AG10803 (cell line): Measurements from ENCODE around the gene EVI5.

Source experiments
- DNase-seq: peaks from one replicate; pipeline ENCODE4 v3.0.0; 2010; ENCODE audit warnings: low read depth
- H3K4me3 ChIP-seq: 2 replicates; pipeline ENCODE4 v1.5.1; 2011; ENCODE audit warnings: mild to moderate bottlenecking, low read length, control low read depth
- TF ChIP-seq, protein P1 (sequence below): conservative IDR thresholded peaks from 2 replicates; pipeline ENCODE4 v1.5.1; 2011; ENCODE audit warnings: mild to moderate bottlenecking, low read length, control low read depth, inconsistent platforms

EVI5 gene

DNA sequence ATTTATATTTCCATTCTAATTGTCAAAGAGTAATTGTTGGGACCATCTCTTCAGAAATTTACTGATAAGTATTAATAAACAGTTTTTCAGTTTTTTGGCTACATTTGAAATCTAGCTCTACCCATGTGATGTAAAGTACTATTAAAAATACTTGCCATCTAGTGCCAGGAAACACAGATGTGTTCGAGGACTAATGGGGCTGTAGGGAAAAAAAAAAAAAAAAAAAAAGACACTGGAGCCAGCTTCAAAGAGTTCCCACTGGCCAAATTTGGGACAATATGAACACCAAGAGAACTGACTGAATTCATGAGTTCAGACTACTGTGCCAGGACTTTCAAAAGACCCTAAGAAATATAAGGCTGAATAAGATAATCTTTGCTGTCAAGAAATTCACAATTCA lies 233.0 kb downstream of the EVI5 start:
- no peak for DNase-seq
- TF ChIP-seq, protein P1, sequence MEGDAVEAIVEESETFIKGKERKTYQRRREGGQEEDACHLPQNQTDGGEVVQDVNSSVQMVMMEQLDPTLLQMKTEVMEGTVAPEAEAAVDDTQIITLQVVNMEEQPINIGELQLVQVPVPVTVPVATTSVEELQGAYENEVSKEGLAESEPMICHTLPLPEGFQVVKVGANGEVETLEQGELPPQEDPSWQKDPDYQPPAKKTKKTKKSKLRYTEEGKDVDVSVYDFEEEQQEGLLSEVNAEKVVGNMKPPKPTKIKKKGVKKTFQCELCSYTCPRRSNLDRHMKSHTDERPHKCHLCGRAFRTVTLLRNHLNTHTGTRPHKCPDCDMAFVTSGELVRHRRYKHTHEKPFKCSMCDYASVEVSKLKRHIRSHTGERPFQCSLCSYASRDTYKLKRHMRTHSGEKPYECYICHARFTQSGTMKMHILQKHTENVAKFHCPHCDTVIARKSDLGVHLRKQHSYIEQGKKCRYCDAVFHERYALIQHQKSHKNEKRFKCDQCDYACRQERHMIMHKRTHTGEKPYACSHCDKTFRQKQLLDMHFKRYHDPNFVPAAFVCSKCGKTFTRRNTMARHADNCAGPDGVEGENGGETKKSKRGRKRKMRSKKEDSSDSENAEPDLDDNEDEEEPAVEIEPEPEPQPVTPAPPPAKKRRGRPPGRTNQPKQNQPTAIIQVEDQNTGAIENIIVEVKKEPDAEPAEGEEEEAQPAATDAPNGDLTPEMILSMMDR: no peak
- H3K4me3 ChIP-seq: no peak overlapping the region

- DNase-seq: no peak
- H3K4me3 ChIP-seq: no peak overlapping the region
- TF ChIP-seq, protein P1: no peak
Observed at GRCh38 chr1:92544756-92545165, 240.1 kb downstream of the EVI5 start.

GRCh38 chr1:92543131-92544055 lies 241.5 kb downstream of the EVI5 start:
- DNase-seq: no peak
- no peak overlapping the region for H3K4me3 ChIP-seq
- TF ChIP-seq, protein P1: no peak

DNA sequence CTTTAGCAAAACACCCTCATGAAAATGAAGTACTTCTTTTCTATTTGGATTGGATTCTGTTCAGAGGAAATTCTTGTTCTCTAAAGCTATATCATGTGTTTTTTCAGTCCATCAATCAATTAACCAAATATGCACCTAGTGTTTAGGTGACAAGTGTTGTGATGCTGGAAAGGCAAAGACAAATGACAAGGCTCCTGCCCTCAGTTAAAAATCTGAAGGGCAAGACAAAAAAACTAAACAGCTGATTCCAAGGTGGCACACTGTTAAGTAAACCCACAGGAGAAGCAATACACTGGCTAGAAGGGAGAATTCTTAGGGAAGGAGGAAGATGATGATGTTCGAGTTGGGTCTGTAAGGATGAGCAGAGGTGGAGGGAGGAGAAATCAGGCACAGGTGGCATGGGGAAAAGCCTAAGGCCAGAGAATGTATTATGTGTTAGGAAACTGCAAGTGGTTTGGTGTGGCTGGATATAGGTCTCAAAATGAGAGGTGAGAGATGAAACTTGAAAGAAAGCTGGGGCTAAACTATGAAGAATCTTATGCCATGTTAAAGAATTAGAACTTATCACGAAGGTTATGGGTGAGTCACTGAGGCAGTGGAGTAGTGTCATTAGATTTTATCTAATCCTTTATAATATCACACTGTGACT lies 246.4 kb downstream of the EVI5 start:
- H3K4me3 ChIP-seq: no peak overlapping the region
- no peak for DNase-seq
- TF ChIP-seq, protein P1: no peak

GRCh38 chr1:92538048-92538412 lies 246.9 kb downstream of the EVI5 start:
- DNase-seq: no peak
- H3K4me3 ChIP-seq: no peak overlapping the region
- TF ChIP-seq, protein P1: no peak

DNA sequence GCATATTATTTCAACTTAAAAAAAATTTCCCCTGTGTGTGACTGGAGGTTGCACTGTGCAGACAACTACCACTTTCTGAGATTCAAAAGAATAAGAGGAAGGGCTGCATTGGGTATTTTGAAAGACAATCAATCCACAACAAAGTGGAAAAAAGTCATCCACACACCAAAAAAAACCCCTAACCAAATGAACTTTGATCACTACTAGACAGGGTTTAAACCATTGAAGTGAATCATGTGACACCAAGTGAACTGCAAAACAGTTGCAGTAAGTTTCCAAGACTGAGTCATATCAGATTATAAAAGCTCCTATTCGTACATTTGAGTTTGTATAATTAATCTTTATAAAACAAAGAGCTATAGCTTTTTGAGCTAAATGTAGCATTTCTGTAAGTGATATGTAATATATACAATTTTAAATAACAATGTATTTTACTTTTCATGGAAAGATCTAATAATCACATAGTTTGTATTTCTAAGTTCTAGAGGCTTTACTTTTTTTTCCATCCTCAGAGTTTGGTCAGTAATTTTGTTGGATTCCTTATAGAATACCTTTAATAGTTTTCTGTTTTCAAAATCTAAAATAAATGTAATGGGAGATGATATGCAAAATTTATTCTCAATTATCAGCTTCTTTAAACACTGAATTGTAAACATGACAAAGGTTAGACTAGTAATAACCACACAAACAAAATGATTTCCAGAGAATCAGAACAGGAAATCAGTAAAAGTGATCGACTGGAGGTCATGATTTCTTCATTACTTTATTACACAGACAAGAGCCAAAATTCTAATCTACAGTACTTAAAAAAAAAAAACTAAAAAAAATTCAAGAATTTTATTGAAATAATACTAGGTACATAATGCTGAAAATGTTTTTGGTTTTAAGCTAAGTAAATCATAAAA lies 247.7 kb downstream of the EVI5 start:
- TF ChIP-seq, protein P1: no peak
- H3K4me3 ChIP-seq: no peak overlapping the region
- DNase-seq: no peak
